Activated CD4-positive, alpha-beta memory T cell treated with anti-CD3 and anti-CD28 coated beads, Interleukin-2, amount 10 ng/mL, durations not matched to agents 7 days and 5 days (primary cell): Measurements from ENCODE around the gene SIRPB2. TPM values are rescaled to one million over a fixed set of nuclear protein-coding genes. Genes with fewer than 3 reads are reported as not detected.

Experiments used
- CTCF ChIA-PET: fragments of 350-600 bp; sonication (Branson Sonifier 250); formaldehyde crosslinking; loops from one replicate; lab custom pipeline; 2021; ENCODE audit warnings: antibody characterized with exemption, inconsistent platforms; lab: Charles Lee
- POLR2A ChIA-PET: fragments of 350-600 bp; sonication (Branson Sonifier 250); formaldehyde crosslinking; loops from one replicate; lab custom pipeline; 2021; ENCODE audit warnings: antibody characterized with exemption; lab: Charles Lee
- DNase-seq: peaks from one replicate; pipeline ENCODE4 v3.0.0-alpha.2; 2020
- H3K27ac Mint-ChIP-seq: one replicate; pipeline ENCODE4 v1.8.0; 2021; ENCODE audit warnings: mild to moderate bottlenecking, mixed read lengths
- H3K27me3 Mint-ChIP-seq: one replicate; pipeline ENCODE4 v1.8.0; 2021; ENCODE audit warnings: mixed read lengths
- H3K36me3 Mint-ChIP-seq: one replicate; pipeline ENCODE4 v1.8.0; 2021; ENCODE audit warnings: low read depth, mixed read lengths
- H3K4me1 Mint-ChIP-seq: one replicate; pipeline ENCODE4 v1.8.0; 2021; ENCODE audit warnings: mixed read lengths
- H3K4me3 Mint-ChIP-seq: one replicate; pipeline ENCODE4 v1.8.0; 2021; ENCODE audit warnings: mild to moderate bottlenecking, mixed read lengths
- H3K9me3 Mint-ChIP-seq: one replicate; pipeline ENCODE4 v1.8.0; 2021; ENCODE audit warnings: mixed read lengths
- total RNA-seq, 2 experiments: library from RNA; stranded (reverse); gene quantifications; one replicate each; pipeline ENCODE4 v1.2.3, GENCODE V29; 2021

SIRPB2 gene
- total RNA-seq, 2 experiments from 2014 or later: not detected

- H3K9me3 Mint-ChIP-seq: no peaks in the 10 kb centered on the region
- H3K4me1 Mint-ChIP-seq: no peaks in the 10 kb centered on the region
- DNase-seq: no peak
- ChIA-PET CTCF (interaction anchor here (1.2 to 1.4 kb wide), 3 partner anchors 8 to 330 kb away, joined by 3 to 5 read pairs (median 3); partner anchors contain the start of gene NSFL1C), POLR2A (no interaction called here)
- H3K36me3 Mint-ChIP-seq: peaks cover 57% of the 10 kb centered on the region
- H3K4me3 Mint-ChIP-seq: no peak overlapping the region
- no peaks in the 10 kb centered on the region for H3K27me3 Mint-ChIP-seq
- H3K27ac Mint-ChIP-seq: no peak overlapping the region
These were observed 44.7 kb downstream of the SIRPB2 start for GRCh38 chr20:1446536-1446935.

- H3K36me3 Mint-ChIP-seq: peaks cover 44% of the 10 kb centered on the region
- ChIA-PET POLR2A (interaction anchor here (1.0 kb wide), 1 partner anchor 12 kb away, joined by 3 read pairs; no protein-coding TSS in a partner anchor), CTCF (no interaction called here)
- DNase-seq: no peak
- H3K27me3 Mint-ChIP-seq: peaks cover 3% of the 10 kb centered on the region
- H3K4me3 Mint-ChIP-seq: no peak overlapping the region
- H3K9me3 Mint-ChIP-seq: no peaks in the 10 kb centered on the region
- H3K4me1 Mint-ChIP-seq: peaks cover 5% of the 10 kb centered on the region
- no peak overlapping the region for H3K27ac Mint-ChIP-seq
These were observed 48.1 kb downstream of the SIRPB2 start for GRCh38 chr20:1443085-1443484.

- POLR2A ChIA-PET: no interaction called here
- peaks cover 38% of the 10 kb centered on the region for H3K36me3 Mint-ChIP-seq
These were observed 48.9 kb downstream of the SIRPB2 start for GRCh38 chr20:1442304-1442703.

GRCh38 chr20:1441133-1441532 is 50.1 kb downstream of the SIRPB2 start:
- Mint-ChIP-seq H3K4me1 (peaks cover 11% of the 10 kb centered on the region), H3K9me3 (no peaks in the 10 kb centered on the region), H3K36me3 (peaks cover 28% of the 10 kb centered on the region), H3K4me3 (no peak overlapping the region), H3K27ac (no peak overlapping the region), H3K27me3 (peaks cover 9% of the 10 kb centered on the region)
- POLR2A ChIA-PET: interaction anchor here (1.4 kb wide), 1 partner anchor 49 kb away, joined by 3 read pairs; no protein-coding TSS in a partner anchor
- DNase-seq: no peak
- CTCF ChIA-PET: no interaction called here

More at GRCh38 chr20:1442304-1442703, 48.9 kb downstream of the SIRPB2 start:
- Mint-ChIP-seq H3K9me3 (no peaks in the 10 kb centered on the region), H3K27ac (no peak overlapping the region), H3K4me3 (no peak overlapping the region), H3K4me1 (peaks cover 7% of the 10 kb centered on the region), H3K27me3 (peaks cover 6% of the 10 kb centered on the region)
- DNase-seq: no peak
- CTCF ChIA-PET: no interaction called here

GRCh38 chr20:1440024-1440423 is 51.2 kb downstream of the SIRPB2 start:
- no peak for DNase-seq
- H3K27ac Mint-ChIP-seq: no peak overlapping the region
- peaks cover 12% of the 10 kb centered on the region for H3K27me3 Mint-ChIP-seq
- ChIA-PET POLR2A (interaction anchor here (1.4 kb wide), 1 partner anchor 48 kb away, joined by 3 read pairs; no protein-coding TSS in a partner anchor), CTCF (interaction anchor here (0.7 to 6.1 kb wide), 5 partner anchors 11 to 337 kb away, joined by 3 to 40 read pairs (median 3); no protein-coding TSS in a partner anchor)
- H3K4me1 Mint-ChIP-seq: peaks cover 21% of the 10 kb centered on the region
- H3K36me3 Mint-ChIP-seq: peaks cover 22% of the 10 kb centered on the region
- H3K4me3 Mint-ChIP-seq: no peak overlapping the region
- no peaks in the 10 kb centered on the region for H3K9me3 Mint-ChIP-seq

GRCh38 chr20:1438361-1438760 is 52.9 kb downstream of the SIRPB2 start:
- H3K9me3 Mint-ChIP-seq: no peaks in the 10 kb centered on the region
- ChIA-PET POLR2A (interaction anchor here (0.8 to 1.7 kb wide), 4 partner anchors 10 to 113 kb away, joined by 3 to 4 read pairs (median 4); no protein-coding TSS in a partner anchor), CTCF (interaction anchor here (0.6 to 6.1 kb wide), 12 partner anchors 9 to 226 kb away, joined by 3 to 40 read pairs (median 4); partner anchors contain the start of gene NSFL1C)
- peaks cover 11% of the 10 kb centered on the region for H3K36me3 Mint-ChIP-seq
- no peak for DNase-seq
- peaks cover 31% of the 10 kb centered on the region for H3K4me1 Mint-ChIP-seq
- no peak overlapping the region for H3K27ac Mint-ChIP-seq
- H3K27me3 Mint-ChIP-seq: peaks cover 24% of the 10 kb centered on the region
- H3K4me3 Mint-ChIP-seq: no peak overlapping the region

- DNase-seq: peak; percentile 84
- Mint-ChIP-seq H3K4me1 (peaks cover 31% of the 10 kb centered on the region), H3K36me3 (peaks cover 10% of the 10 kb centered on the region), H3K4me3 (no peak overlapping the region), H3K27ac (no peak overlapping the region), H3K9me3 (no peaks in the 10 kb centered on the region), H3K27me3 (peaks cover 30% of the 10 kb centered on the region)
- POLR2A ChIA-PET: interaction anchor here (1.3 kb wide), 1 partner anchor 126 kb away, joined by 3 read pairs; no protein-coding TSS in a partner anchor
- CTCF ChIA-PET: interaction anchor here (0.6 to 6.1 kb wide), 18 partner anchors 10 to 363 kb away, joined by 3 to 40 read pairs (median 5); partner anchors contain the start of genes NSFL1C and SDCBP2
These were observed 53.9 kb downstream of the SIRPB2 start for GRCh38 chr20:1437235-1437904.

GRCh38 chr20:1436263-1436662 is 55.0 kb downstream of the SIRPB2 start:
- DNase-seq: no peak
- no peak overlapping the region for H3K4me3 Mint-ChIP-seq
- H3K27me3 Mint-ChIP-seq: peaks cover 38% of the 10 kb centered on the region
- peaks cover 5% of the 10 kb centered on the region for H3K36me3 Mint-ChIP-seq
- H3K4me1 Mint-ChIP-seq: peaks cover 31% of the 10 kb centered on the region
- no peaks in the 10 kb centered on the region for H3K9me3 Mint-ChIP-seq
- H3K27ac Mint-ChIP-seq: no peak overlapping the region
- ChIA-PET POLR2A (interaction anchor here (1.1 to 2.3 kb wide), 3 partner anchors 30 to 667 kb away, joined by 4 to 9 read pairs (median 7); partner anchors contain the start of gene NSFL1C), CTCF (interaction anchor here (0.7 to 6.1 kb wide), 19 partner anchors 9 to 247 kb away, joined by 3 to 40 read pairs (median 5); partner anchors contain the start of genes NSFL1C, SDCBP2 and SNPH)

GRCh38 chr20:1435337-1435699 is 55.9 kb downstream of the SIRPB2 start:
- no peak overlapping the region for H3K4me3 Mint-ChIP-seq
- H3K4me1 Mint-ChIP-seq: peaks cover 28% of the 10 kb centered on the region

DNA sequence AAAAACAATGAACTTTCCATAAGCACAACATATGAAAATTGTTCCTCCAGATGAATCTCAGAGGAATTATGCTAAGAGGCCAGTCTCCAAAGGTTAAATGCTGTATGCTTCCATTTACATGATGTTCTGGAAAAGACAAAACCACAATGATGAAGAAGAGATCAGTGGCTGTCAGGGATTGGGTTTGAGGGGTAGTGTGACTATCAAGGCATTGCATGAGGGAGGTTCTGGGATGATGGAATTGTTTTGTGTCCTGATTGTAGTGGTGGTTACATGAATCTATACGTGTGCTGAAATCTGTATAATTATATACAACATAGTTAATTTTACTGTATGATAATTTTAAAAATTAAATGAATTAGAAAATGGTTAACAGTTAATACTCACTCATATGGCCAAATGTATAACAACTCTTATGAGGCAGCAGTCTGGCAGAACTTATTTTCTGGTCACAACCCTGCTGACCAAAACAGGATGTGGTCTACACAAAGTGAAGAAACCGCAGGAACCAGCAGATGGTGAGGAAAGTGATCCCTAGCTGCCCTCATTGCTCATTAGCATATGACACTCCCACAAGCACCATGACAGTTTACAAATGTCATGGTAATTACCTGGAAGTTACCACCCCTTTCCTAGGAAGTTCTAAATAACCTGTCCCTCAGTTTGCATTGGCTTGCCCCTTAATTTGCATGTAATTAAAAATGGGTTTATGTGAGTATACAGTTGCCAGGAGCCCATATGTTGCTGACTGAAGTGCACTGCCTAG is 56.5 kb downstream of the SIRPB2 start:
- peaks cover 47% of the 10 kb centered on the region for H3K27me3 Mint-ChIP-seq
- peaks cover 25% of the 10 kb centered on the region for H3K4me1 Mint-ChIP-seq
- H3K4me3 Mint-ChIP-seq: no peak overlapping the region
- no peaks in the 10 kb centered on the region for H3K9me3 Mint-ChIP-seq
- peak; percentile 88 for DNase-seq
- H3K36me3 Mint-ChIP-seq: peaks cover 5% of the 10 kb centered on the region
- ChIA-PET CTCF (interaction anchor here (0.7 to 6.1 kb wide), 11 partner anchors 17 to 222 kb away, joined by 3 to 40 read pairs (median 5); partner anchors contain the start of genes NSFL1C and SNPH), POLR2A (interaction anchor here (0.6 to 2.3 kb wide), 8 partner anchors 31 to 668 kb away, joined by 3 to 9 read pairs (median 3); partner anchors contain the start of gene NSFL1C)
- peak overlapping the region; percentile 42 for H3K27ac Mint-ChIP-seq

More at GRCh38 chr20:1435337-1435699, 55.9 kb downstream of the SIRPB2 start:
- DNase-seq: no peak
- Mint-ChIP-seq H3K27me3 (peaks cover 41% of the 10 kb centered on the region), H3K9me3 (no peaks in the 10 kb centered on the region), H3K36me3 (peaks cover 5% of the 10 kb centered on the region), H3K27ac (no peak overlapping the region)
- CTCF ChIA-PET: interaction anchor here (0.7 to 6.1 kb wide), 12 partner anchors 16 to 222 kb away, joined by 3 to 40 read pairs (median 5); partner anchors contain the start of genes NSFL1C and SNPH
- POLR2A ChIA-PET: interaction anchor here (0.6 to 2.3 kb wide), 7 partner anchors 31 to 668 kb away, joined by 3 to 9 read pairs (median 3); partner anchors contain the start of gene NSFL1C

GRCh38 chr20:1431158-1431557 is 60.1 kb downstream of the SIRPB2 start:
- Mint-ChIP-seq H3K4me1 (peaks cover 30% of the 10 kb centered on the region), H3K27ac (no peak overlapping the region), H3K9me3 (no peaks in the 10 kb centered on the region), H3K36me3 (peaks cover 5% of the 10 kb centered on the region), H3K4me3 (no peak overlapping the region), H3K27me3 (peaks cover 41% of the 10 kb centered on the region)
- ChIA-PET POLR2A (no interaction called here), CTCF (interaction anchor here (0.6 kb wide), 1 partner anchor 107 kb away, joined by 3 read pairs; no protein-coding TSS in a partner anchor)
- DNase-seq: no peak

GRCh38 chr20:1430004-1430451 is 61.2 kb downstream of the SIRPB2 start:
- POLR2A ChIA-PET: no interaction called here
- no peak overlapping the region for H3K27ac Mint-ChIP-seq
- H3K27me3 Mint-ChIP-seq: peaks cover 37% of the 10 kb centered on the region
- no peaks in the 10 kb centered on the region for H3K9me3 Mint-ChIP-seq
- DNase-seq: no peak
- no peak overlapping the region for H3K4me3 Mint-ChIP-seq
- CTCF ChIA-PET: no interaction called here
- peaks cover 2% of the 10 kb centered on the region for H3K36me3 Mint-ChIP-seq
- peaks cover 21% of the 10 kb centered on the region for H3K4me1 Mint-ChIP-seq
